Endothelial cell of umbilical vein (primary cell): Measurements from ENCODE around the gene LRP1B. TPM values are rescaled to one million over a fixed set of nuclear protein-coding genes. Genes with fewer than 3 reads are reported as not detected.

ENCODE experiments used
- BruUV-seq: library from RNA; stranded (reverse); fragments of 400-500 nt; replicated peaks from 2 replicates; lab custom pipeline; 2021; lab: Mats Ljungman, UMichigan
- CTCF ChIA-PET: fragments of 300-600, 350-600 bp; sonication (Branson Sonifier 250); formaldehyde crosslinking; loops from one replicate; lab custom pipeline; 2021; ENCODE audit warnings: antibody characterized with exemption, inconsistent platforms; lab: Charles Lee
- POLR2A ChIA-PET: fragments of 300-600, 350-600 bp; sonication (Branson Sonifier 250); formaldehyde crosslinking; loops from one replicate; lab custom pipeline; 2021; ENCODE audit warnings: antibody characterized with exemption, inconsistent platforms; lab: Charles Lee
- DNase-seq: peaks from one replicate; pipeline ENCODE4 v3.0.0-alpha.2; 2011; ENCODE audit warnings: low read depth, low spot score
- FAIRE-seq: peaks from 2 replicates; lab custom pipeline; 2011; peaks lifted over from hg19 to GRCh38; lab: Jason Lieb, UNC
- H2AFZ ChIP-seq: 2 replicates; pipeline ENCODE4 v1.6.0; 2012; ENCODE audit warnings: low read depth, low read length, control low read depth, inconsistent platforms
- H3K27ac ChIP-seq: 2 replicates; pipeline ENCODE4 v1.5.1; 2011; ENCODE audit warnings: low read depth, mild to moderate bottlenecking, control low read depth, low read length, moderate library complexity; ENCODE audit not compliant: insufficient read depth
- H3K27me3 ChIP-seq, 2 experiments: 2 replicates each; pipeline versions ENCODE4 v1.6.0 to v1.6.1; 2011; ENCODE audit warnings: low read length in 2 of 2, mixed read lengths in 1 of 2; ENCODE audit not compliant: control insufficient read depth in 2 of 2, insufficient read depth in 2 of 2
- H3K36me3 ChIP-seq, 2 experiments: 2 replicates in 1 of 2; 3 replicates in 1 of 2; pipeline ENCODE4 v1.5.1; 2011; ENCODE audit warnings: low read length in 2 of 2, mild to moderate bottlenecking in 1 of 2, moderate library complexity in 1 of 2; ENCODE audit not compliant: control insufficient read depth in 2 of 2, insufficient read depth in 2 of 2; ENCODE audit errors: extremely low read depth in 1 of 2
- H3K4me1 ChIP-seq: 3 replicates; pipeline ENCODE4 v1.5.1; 2011; ENCODE audit warnings: mild to moderate bottlenecking, low read length; ENCODE audit not compliant: control insufficient read depth, insufficient read depth; ENCODE audit errors: extremely low read depth
- H3K4me2 ChIP-seq: 2 replicates; pipeline ENCODE4 v1.6.1; 2011; ENCODE audit warnings: low read length, control low read depth, mixed read lengths; ENCODE audit not compliant: insufficient read depth
- H3K4me3 ChIP-seq, 3 experiments: fragments of 200-600 bp in 1 of 3; sonication (generic), shearing (Covaris generic) in 1 of 3; replicated peaks in 1 of 3; 2 replicates each; pipeline ENCODE4 v1.5.1; 2011 to 2016; ENCODE audit warnings: control low read depth in 3 of 3, low read length in 3 of 3, mild to moderate bottlenecking in 2 of 3, inconsistent platforms in 1 of 3, low read depth in 1 of 3, moderate library complexity in 1 of 3; ENCODE audit not compliant: insufficient read depth in 1 of 3
- H3K79me2 ChIP-seq: 2 replicates; pipeline ENCODE4 v1.6.0; 2012; ENCODE audit warnings: low read length, inconsistent platforms; ENCODE audit not compliant: control insufficient read depth, insufficient read depth
- H3K9ac ChIP-seq: replicated peaks from 2 replicates; pipeline ENCODE3; 2011; ENCODE audit warnings: low read length, control low read depth; ENCODE audit not compliant: insufficient read depth; ENCODE audit errors: extremely low read depth
- H3K9me1 ChIP-seq: replicated peaks from 3 replicates; pipeline ENCODE4 v1.6.0; 2011; ENCODE audit warnings: mild to moderate bottlenecking, low read length; ENCODE audit not compliant: control insufficient read depth, insufficient read depth; ENCODE audit errors: extremely low read depth
- H3K9me3 ChIP-seq: replicated peaks from 2 replicates; pipeline ENCODE4 v1.5.1; 2012; ENCODE audit warnings: low read length, inconsistent platforms; ENCODE audit not compliant: control insufficient read depth, insufficient read depth
- H4K20me1 ChIP-seq: replicated peaks from 2 replicates; pipeline ENCODE3; 2011; ENCODE audit warnings: mild to moderate bottlenecking, low read length; ENCODE audit not compliant: control insufficient read depth, insufficient read depth; ENCODE audit errors: extremely low read depth
- CTCF ChIP-seq, 2 donors: IDR thresholded peaks; 1 replicate in 1 of 2; 2 replicates in 1 of 2; pipeline ENCODE4 v1.5.1; 2011; ENCODE audit warnings: low read length in 2 of 2, mild to moderate bottlenecking in 2 of 2, moderate library complexity in 2 of 2, control low read depth in 1 of 2, inconsistent platforms in 1 of 2, low read depth in 1 of 2; ENCODE audit not compliant: insufficient read depth in 1 of 2; ENCODE audit errors: extremely low read depth in 1 of 2
- EZH2 ChIP-seq: IDR thresholded peaks from 2 replicates; pipeline ENCODE4 v1.6.1; 2012; ENCODE audit warnings: borderline replicate concordance, low read depth, mild to moderate bottlenecking, moderate library complexity, low read length, inconsistent platforms; ENCODE audit not compliant: severe bottlenecking
- FOS ChIP-seq: IDR thresholded peaks from 2 replicates; pipeline ENCODE4 v1.6.1; 2011; ENCODE audit warnings: mild to moderate bottlenecking, low read length, moderate library complexity, borderline replicate concordance; ENCODE audit not compliant: insufficient read depth
- GATA2 ChIP-seq: IDR thresholded peaks from 2 replicates; pipeline ENCODE4 v1.7.0; 2011; ENCODE audit warnings: low read depth, mild to moderate bottlenecking, moderate library complexity, mixed read lengths, low read length; ENCODE audit not compliant: insufficient read length, insufficient read depth
- JUN ChIP-seq: IDR thresholded peaks from 2 replicates; pipeline ENCODE4 v1.6.1; 2011; ENCODE audit warnings: borderline replicate concordance, low read depth; ENCODE audit not compliant: insufficient read length, insufficient read depth
- MAX ChIP-seq: IDR thresholded peaks from 2 replicates; pipeline ENCODE4 v1.6.1; 2011; ENCODE audit not compliant: insufficient read depth, insufficient read length
- MYC ChIP-seq: IDR thresholded peaks from one replicate; pipeline ENCODE4 v1.6.1; 2011; ENCODE audit warnings: mild to moderate bottlenecking, low read depth, low read length
- POLR2A ChIP-seq: IDR thresholded peaks from 2 replicates; pipeline ENCODE4 v1.6.1; 2012; ENCODE audit warnings: low read depth, mild to moderate bottlenecking, control low read depth, low read length
- POLR2AphosphoS5 ChIP-seq: IDR thresholded peaks from 2 replicates; pipeline ENCODE4 v1.6.1; 2012; ENCODE audit warnings: low read depth, mild to moderate bottlenecking, control low read depth, low read length, moderate library complexity; ENCODE audit not compliant: insufficient read depth
- dilution Hi-C: fragments of 300-500 bp; cut with MboI; formaldehyde crosslinking; loops from one replicate; pipeline ENCODE4 v1.15.0; 2019; ENCODE audit warnings: low sequenced_read_pairs; ENCODE audit not compliant: extremely low pct_ligation_motif_present
- intact Hi-C: fragments of 100-400 bp; cut with micrococcal nuclease; formaldehyde crosslinking; loops from one replicate; pipeline ENCODE4 v1.10.0; 2022
- polyA plus RNA-seq, 4 experiments: library from polyadenylated mRNA; depleted of rRNA in 3 of 4; stranded (reverse) in 3 of 4; unstranded in 1 of 4; fragments of >200 nt; gene quantifications; 2 replicates each; pipeline versions ENCODE4 v1.2.1 to v1.2.3, GENCODE V29; 2011 to 2012; ENCODE audit warnings: missing spikeins in 1 of 4
- total RNA-seq: library from RNA; stranded (reverse); gene quantifications from 2 replicates; pipeline ENCODE4 v1.2.3, GENCODE V29; 2021

The LRP1B gene
- total and polyA plus RNA-seq, 2 donors (not counting 3 experiments of a cell fraction or from before 2014, with no cell fraction given) = 0.03 to 0.07 TPM

- no peaks in the 10 kb centered on the region for H4K20me1 ChIP-seq
- H3K9me1 ChIP-seq = no peaks in the 10 kb centered on the region
- H2AFZ ChIP-seq = no peak overlapping the region
- dilution Hi-C loops = no loop called here
- H3K79me2 ChIP-seq = no peaks in the 10 kb centered on the region
- ChIA-PET CTCF (no interaction called here), POLR2A (no interaction called here)
- H3K9ac ChIP-seq = no peak overlapping the region
- H3K36me3 ChIP-seq = no peaks in the 10 kb centered on the region
- H3K4me2 ChIP-seq = no peak overlapping the region
- no TSS peak for BruUV-seq
- no peak for TF ChIP-seq CTCF (IDR thresholded peaks at IDR 0.05; ENCODE audit: extremely low read depth in 1 of 2, insufficient read depth in 1 of 2, low read depth in 1 of 2, low read length in 2 of 2)
- intact Hi-C loops = no loop called here
- H3K27me3 ChIP-seq = no peaks in the 10 kb centered on the region
- H3K9me3 ChIP-seq = no peaks in the 10 kb centered on the region
- no peak for FAIRE-seq
- no peak overlapping the region for H3K27ac ChIP-seq
- DNase-seq = no peak
- H3K4me1 ChIP-seq = no peaks in the 10 kb centered on the region
- no peak overlapping the region for H3K4me3 ChIP-seq
Measured at GRCh38 chr2:141207036-141207385, 923.8 kb downstream of the LRP1B start.

- no peaks in the 10 kb centered on the region for H3K9me1 ChIP-seq
- H3K4me1 ChIP-seq = no peaks in the 10 kb centered on the region
- FAIRE-seq (no peak), DNase-seq (no peak)
- intact Hi-C loops (no loop called here), dilution Hi-C loops (no loop called here)
- POLR2A ChIA-PET = no interaction called here
- no peaks in the 10 kb centered on the region for H3K36me3 ChIP-seq
- no peaks in the 10 kb centered on the region for H4K20me1 ChIP-seq
- H3K9ac ChIP-seq = no peak overlapping the region
- H3K79me2 ChIP-seq = no peaks in the 10 kb centered on the region
- H3K27ac ChIP-seq = no peak overlapping the region
- CTCF ChIA-PET = no interaction called here
- no peak overlapping the region for H2AFZ ChIP-seq
- TF ChIP-seq GATA2 (no peak), POLR2AphosphoS5 (no peak), EZH2 (no peak), MYC (no peak), CTCF (IDR thresholded peaks at IDR 0.05; ENCODE audit: extremely low read depth in 1 of 2, insufficient read depth in 1 of 2, low read depth in 1 of 2, low read length in 2 of 2) (no peak), FOS (no peak), POLR2A (no peak), MAX (no peak), JUN (no peak)
- H3K4me2 ChIP-seq = no peak overlapping the region
- H3K27me3 ChIP-seq = no peaks in the 10 kb centered on the region
- BruUV-seq = no TSS peak
- H3K4me3 ChIP-seq = no peak overlapping the region
- H3K9me3 ChIP-seq = no peaks in the 10 kb centered on the region
Measured at GRCh38 chr2:141201016-141201565, 929.7 kb downstream of the LRP1B start.
